GM19467 (cell line): ENCODE results near the gene ENPP5.

Source experiments
- ATAC-seq: cut with Tn5 transposase; IDR thresholded peaks from one replicate; pipeline ENCODE4 v1.9.1; 2021; ENCODE audit warnings: mild to moderate bottlenecking, moderate library complexity; ENCODE audit not compliant: unreplicated experiment

Gene ENPP5, protein sequence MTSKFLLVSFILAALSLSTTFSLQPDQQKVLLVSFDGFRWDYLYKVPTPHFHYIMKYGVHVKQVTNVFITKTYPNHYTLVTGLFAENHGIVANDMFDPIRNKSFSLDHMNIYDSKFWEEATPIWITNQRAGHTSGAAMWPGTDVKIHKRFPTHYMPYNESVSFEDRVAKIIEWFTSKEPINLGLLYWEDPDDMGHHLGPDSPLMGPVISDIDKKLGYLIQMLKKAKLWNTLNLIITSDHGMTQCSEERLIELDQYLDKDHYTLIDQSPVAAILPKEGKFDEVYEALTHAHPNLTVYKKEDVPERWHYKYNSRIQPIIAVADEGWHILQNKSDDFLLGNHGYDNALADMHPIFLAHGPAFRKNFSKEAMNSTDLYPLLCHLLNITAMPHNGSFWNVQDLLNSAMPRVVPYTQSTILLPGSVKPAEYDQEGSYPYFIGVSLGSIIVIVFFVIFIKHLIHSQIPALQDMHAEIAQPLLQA

DNA sequence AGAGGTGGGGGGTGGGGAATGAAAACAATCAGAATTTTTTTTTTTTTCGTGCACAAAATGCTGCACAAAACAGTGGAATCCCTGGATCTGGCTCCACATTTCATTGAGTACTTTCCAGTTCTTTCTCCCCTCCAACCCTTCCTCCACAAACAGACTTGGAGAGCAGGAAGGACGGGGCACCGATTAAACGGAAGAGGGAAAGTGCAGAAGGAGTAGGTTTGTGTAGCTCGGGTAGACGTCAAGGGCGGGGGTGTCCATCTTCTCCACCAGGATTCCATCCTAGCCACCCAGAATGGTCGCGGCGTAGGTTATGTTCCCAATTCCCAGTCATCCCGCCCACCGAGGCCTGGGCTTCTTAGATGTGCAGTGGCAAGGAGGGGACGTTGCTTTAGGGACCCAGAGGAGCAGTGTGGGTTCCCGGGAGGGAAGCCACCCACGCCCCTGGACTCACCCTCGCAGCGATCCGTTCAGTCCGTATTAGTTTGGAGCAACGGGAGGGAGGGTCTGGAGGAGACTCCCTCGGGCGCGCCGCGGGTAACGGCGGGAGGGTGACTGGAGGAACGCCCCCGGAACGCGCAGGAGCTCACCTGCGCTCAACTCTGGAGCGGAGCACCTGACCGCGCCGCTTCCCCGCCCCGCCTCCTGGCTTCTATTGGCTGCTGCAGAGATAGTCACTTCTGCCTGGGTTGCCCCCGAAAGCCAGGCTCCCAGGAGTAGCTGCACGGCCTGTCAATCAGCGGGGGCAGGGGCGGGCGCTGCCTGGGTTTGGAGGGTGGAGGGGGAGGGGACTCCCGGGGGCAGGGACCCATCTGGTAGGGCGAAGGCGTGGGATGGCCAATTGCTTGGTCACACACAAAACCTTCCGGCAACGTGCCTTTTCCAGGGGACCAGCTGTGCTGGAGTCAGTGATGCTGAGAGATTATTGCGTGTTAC lies at the start of gene ENPP5:
TSS of gene ENPP5 (minus strand) at position 624 of the 933 bp plus-strand sequence. CDS start 2,718 bp downstream, outside the sequence.
- peak; percentile 88 for ATAC-seq

GRCh38 chr6:46219661-46220060 lies 48.9 kb upstream of the ENPP5 start:
- ATAC-seq = no peak

DNA sequence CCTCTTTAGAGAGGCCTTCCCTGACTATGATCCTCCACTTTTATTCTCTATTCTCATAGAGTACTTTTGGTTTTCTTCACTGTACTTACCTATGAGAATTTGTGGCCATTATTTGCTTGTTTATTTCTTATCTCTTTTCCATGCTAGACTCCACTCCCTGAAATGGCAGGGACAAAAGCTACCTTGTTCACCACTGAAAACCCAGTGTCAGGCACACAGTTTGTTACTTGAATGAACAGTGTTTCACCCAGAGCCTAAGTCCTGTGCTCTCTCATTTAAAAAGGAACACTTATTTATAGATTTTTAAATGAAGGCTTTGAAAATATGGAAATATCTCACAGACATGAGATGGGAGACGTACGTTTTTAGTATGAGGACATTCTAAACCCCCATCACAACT lies 47.7 kb upstream of the ENPP5 start:
- no peak for ATAC-seq

- ATAC-seq = peak; percentile 61
These were observed 46.9 kb upstream of the ENPP5 start for GRCh38 chr6:46217671-46218131.

DNA sequence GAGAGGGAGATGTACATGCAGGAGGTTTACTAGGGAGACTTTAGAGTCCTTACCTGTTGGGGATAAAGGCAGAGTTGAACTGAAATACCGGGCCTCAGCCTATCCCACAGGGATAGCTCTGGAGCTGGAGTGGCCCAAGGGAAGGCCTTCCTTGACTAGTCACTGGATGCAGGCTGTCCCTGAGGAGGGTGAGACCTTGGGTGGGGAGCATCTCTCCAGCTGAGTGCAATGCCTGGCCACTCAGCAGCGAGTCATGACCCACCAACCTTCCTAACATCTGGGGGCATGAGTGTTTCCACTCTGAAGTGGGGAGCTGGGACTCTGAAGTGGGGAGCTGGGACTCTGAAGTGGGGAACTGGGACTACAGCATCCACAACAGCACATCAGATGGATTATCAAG lies 46.1 kb upstream of the ENPP5 start:
- ATAC-seq = no peak

GRCh38 chr6:46215777-46216176 lies 45.0 kb upstream of the ENPP5 start:
- no peak for ATAC-seq

DNA sequence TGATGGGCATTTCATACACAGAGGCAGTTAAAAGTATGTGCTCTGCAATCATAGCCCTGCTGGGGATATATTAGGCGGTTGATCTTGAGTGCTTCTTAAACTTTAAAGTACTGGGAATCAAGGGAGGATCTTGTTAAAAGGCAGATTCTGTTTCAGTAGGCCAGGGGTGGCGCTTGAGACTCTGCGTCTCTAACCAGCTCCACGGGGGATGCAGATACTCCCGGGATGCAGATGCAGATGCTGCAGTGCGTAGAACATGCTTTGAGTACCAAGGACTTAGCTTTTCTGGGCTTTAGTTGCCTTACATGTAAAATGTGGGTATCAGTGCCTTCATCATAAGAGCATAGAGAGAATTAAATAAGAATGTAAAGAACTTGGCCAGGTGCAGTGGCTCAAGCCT lies 44.4 kb upstream of the ENPP5 start:
- ATAC-seq = no peak

DNA sequence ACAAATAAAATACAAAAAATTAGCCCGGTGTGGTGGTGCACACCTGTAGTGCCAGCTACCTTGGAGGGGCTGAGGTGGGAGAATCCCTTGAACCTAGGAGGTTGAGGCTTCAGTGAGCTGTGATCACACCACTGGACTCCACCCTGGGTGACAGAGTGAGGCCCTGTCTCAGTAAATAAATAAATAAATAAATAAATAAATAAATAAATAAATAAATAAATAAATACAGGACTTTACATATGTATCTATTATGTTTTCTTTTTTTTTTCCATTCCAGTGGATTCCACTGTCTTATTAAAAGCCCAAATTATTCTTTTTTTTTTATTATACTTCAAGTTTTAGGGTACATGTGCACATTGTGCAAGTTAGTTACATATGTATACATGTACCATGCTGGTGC lies 41.1 kb upstream of the ENPP5 start:
- no peak for ATAC-seq

DNA sequence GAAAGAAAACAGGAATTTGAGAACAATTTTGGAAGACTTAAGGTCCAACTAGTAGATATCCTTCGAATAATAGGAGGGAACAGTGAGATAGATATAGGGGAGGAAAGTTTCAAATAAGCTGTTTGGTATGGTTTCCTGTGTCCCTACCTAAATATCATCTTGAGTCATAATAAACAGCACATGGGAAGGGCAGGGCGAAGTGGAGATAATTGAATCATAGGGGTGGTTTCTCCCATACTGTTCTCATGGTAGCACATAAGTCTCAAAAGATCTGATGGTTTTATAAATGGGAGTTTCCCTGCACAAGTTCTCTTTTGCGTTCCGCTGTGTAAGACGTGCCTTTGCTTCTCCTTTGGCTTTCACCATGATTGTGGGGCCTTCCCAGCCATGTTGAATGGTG lies 39.5 kb upstream of the ENPP5 start:
- no peak for ATAC-seq

DNA sequence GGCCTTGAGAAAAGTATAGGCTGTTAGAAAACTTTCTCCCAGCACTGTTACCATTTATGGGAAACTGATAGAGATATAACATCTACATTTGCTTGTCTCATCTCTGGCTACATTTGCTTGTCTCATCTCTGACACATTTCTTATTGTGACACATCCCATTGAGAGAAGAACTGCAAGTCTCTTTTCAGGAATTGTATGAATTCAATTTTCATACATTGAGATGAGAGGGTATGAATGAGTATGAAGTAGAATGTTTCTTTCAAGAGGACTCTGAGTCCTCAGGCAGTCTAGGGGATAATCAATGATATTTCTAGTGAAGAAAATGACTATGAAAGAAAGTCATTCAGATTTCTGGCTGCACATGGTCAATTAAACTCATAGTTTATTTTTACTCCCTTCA lies 37.5 kb upstream of the ENPP5 start:
- ATAC-seq = no peak

GRCh38 chr6:46207174-46207573 lies 36.4 kb upstream of the ENPP5 start:
- ATAC-seq = no peak

DNA sequence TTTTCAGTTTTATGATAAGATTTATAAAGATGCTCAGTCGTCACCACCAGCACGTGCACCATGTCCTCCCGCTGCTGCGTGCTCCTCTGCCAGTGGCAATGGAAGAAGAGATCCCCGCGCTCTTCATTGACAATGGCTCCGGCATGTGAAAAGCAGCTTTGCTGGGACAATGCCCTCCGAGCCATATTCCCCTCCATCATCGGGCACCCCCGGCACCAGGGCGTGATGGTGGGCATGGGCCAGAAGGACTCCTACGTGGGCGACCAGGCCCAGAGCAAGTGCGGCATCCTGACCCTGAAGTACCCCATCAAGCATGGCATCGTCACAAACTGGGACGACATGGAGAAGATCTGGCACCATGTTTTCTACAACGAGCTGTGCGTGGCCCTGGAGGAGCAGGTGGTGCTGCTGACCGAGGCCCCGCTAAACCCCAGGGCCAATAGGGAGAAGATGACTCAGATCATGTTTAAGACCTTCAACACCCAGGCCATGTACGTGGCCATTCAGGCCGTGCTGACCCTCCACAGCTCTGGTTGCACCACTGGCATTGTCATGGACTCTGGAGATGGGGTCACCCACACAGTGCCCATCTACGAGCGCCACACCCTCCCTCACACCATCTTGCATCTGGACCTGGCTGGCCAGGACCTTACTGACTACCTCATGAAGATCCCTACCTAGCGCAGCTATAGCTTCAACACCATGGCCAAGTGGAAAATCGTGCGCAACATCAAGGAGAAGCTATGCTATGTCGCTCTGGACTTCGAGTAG lies 34.3 kb upstream of the ENPP5 start:
- no peak for ATAC-seq

DNA sequence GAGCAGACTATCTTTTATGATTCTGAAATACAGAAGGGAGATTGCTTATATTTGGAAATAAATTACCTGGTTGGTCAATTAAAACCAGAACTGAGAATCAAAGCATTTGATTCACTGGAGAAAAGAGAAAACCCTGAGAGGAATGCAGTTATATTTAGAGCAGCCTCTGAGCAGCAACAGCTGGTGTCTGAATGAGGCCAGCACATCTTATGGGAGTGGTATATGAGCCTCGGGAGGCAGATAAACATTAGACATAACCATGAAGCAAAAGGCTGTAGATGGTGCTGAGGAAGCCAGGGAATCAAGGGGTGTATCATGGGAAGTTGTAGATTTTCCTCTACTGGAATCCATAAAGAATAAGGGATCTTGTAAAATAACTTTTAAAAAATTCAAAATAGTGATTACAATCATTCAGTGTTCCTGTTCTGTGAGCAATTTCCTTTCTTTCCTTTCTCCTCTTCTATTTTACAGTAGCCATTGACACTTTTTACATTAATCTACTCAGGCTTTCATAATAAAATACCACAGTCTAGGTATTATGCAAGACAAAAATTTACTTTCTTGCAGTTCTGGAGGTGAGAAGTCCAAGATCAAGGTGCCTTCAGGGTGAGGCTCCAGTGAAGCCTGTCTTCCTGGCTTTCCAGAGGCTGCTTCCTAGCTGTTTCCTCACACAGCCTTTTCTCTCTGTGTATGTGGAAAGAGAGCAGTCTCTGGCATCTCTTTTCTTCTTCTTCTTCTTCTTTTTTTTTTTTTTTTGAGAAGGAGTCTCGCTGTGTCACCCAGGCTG lies 32.8 kb upstream of the ENPP5 start:
- no peak for ATAC-seq

GRCh38 chr6:46201702-46202101 lies 30.9 kb upstream of the ENPP5 start:
- no peak for ATAC-seq

DNA sequence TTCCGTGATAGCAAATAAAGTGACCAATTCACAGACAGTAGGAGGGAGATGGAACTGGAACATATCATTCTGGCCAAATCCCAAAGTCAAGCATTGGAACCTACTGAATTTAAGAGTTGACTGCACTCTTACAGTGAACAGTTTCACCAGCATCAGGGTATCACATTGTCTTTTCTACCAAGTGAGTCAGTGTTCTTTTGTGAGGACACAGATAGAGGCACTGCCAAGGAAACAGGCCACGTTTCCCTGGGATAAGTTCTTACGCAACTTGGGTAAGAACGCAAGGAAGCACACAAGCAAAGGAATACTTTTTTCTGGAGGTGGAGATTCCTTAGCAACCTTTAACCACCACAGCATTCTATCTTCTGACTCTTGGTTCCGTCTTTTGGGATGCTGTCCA lies 28.6 kb upstream of the ENPP5 start:
- ATAC-seq = no peak

GRCh38 chr6:46191961-46192360 lies 21.2 kb upstream of the ENPP5 start:
- no peak for ATAC-seq

DNA sequence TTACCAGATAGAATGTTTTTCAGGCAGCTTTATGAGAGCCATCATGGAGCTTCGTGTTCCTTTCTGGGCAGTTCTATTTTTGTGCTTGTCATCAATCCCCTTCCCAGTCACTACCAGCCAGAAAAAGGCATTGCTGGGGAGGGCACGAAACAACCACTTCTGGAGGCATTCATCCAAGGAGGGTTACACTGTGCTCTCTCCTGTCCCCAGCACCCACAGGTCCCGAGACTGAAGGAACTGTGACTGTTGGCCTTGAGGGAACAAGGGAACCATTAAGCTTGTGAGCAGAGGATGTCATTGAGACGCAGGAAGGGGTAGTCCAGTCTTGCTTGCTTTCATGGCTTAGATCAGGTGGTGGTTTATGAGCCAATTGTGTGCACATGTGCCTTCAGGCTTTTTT lies 20.1 kb upstream of the ENPP5 start:
- ATAC-seq = no peak

DNA sequence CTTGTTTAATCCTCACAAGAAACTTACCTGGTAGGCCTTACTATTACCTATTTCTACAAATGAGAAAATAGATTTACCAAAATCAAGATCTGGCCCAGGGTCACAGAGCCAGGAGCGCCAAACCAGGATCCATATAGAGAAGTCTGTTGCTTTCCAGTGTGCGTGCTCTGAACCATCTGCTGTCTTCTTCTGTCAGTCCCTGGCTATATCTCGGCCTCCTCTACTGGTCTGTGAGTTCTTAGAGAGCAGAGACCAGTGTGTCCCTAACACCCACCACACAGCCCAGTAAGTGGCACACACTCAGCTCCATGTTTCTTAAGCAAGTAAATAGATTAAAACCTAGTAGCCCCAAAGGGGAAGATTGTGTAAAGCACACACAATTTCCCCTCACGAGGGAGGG lies 18.9 kb upstream of the ENPP5 start:
- ATAC-seq = no peak

GRCh38 chr6:46186583-46186982 lies 15.8 kb upstream of the ENPP5 start:
- no peak for ATAC-seq

GRCh38 chr6:46184114-46184513 lies 13.3 kb upstream of the ENPP5 start:
- ATAC-seq = no peak
